Measurements from ENCODE around the gene NDUFAF3.
"Not testable (repeated sequence)": the region's sequence is repeated elsewhere in the genome, so short reads cannot be mapped to it uniquely, and the experiment has no call there.

NDUFAF3 gene

GRCh38 chr3:49001155-49001554 lies 20.8 kb upstream of the NDUFAF3 start:
- DNase-seq = no peak

- no peak for DNase-seq
These were observed 17.3 kb upstream of the NDUFAF3 start for GRCh38 chr3:49004352-49005302.

GRCh38 chr3:49005303-49005680 lies 16.6 kb upstream of the NDUFAF3 start:
- DNase-seq = no peak

GRCh38 chr3:49005998-49006397 lies 15.9 kb upstream of the NDUFAF3 start:
- DNase-seq = no peak

GRCh38 chr3:49006408-49007067 lies 15.4 kb upstream of the NDUFAF3 start:
- no peak for DNase-seq

GRCh38 chr3:49007068-49007770 lies 14.7 kb upstream of the NDUFAF3 start, which contains the start of gene WDR6:
WDR6 (plus strand) TSS chr3:49007391; CDS start chr3:49007432, 41 bp downstream.
- DNase-seq = peak; percentile 86

- peak; percentile 27 for DNase-seq
These were observed 14.0 kb upstream of the NDUFAF3 start for GRCh38 chr3:49007771-49008528.

GRCh38 chr3:49008627-49009026 lies 13.3 kb upstream of the NDUFAF3 start:
- not testable (repeated sequence) for DNase-seq

- no peak for DNase-seq
These were observed 12.5 kb upstream of the NDUFAF3 start for GRCh38 chr3:49009396-49009795.

GRCh38 chr3:49012441-49013017 lies 9.4 kb upstream of the NDUFAF3 start:
- DNase-seq = no peak

- no peak for DNase-seq
These were observed 8.7 kb upstream of the NDUFAF3 start for GRCh38 chr3:49013113-49013737.

- no peak for DNase-seq
These were observed 7.9 kb upstream of the NDUFAF3 start for GRCh38 chr3:49013738-49014660.

- DNase-seq = no peak
These were observed 6.8 kb upstream of the NDUFAF3 start for GRCh38 chr3:49015072-49015471.

GRCh38 chr3:49015765-49016164 lies 6.2 kb upstream of the NDUFAF3 start:
- no peak for DNase-seq

GRCh38 chr3:49016414-49017228 lies 5.3 kb upstream of the NDUFAF3 start:
- DNase-seq = no peak

GRCh38 chr3:49017229-49017970 lies 4.5 kb upstream of the NDUFAF3 start:
- DNase-seq = no peak

- peak; percentile 38 for DNase-seq
These were observed 3.8 kb upstream of the NDUFAF3 start, which contains the start of gene DALRD3 for GRCh38 chr3:49017971-49018706. DALRD3 (minus strand) TSS chr3:49018580; CDS start chr3:49018564, 16 bp downstream.

- no peak for DNase-seq
These were observed 3.3 kb upstream of the NDUFAF3 start for GRCh38 chr3:49018707-49019006.

All from NCI-H748 treated with DMSO at 0.1 percent for 48 hours (cell line).